Measurements from ENCODE around the gene VAV2. TPM values are rescaled to one million over a fixed set of nuclear protein-coding genes. Genes with fewer than 3 reads are reported as not detected.

Gene VAV2
- total RNA-seq, 1 donor from 2014 or later, result 34.6 TPM

DNA sequence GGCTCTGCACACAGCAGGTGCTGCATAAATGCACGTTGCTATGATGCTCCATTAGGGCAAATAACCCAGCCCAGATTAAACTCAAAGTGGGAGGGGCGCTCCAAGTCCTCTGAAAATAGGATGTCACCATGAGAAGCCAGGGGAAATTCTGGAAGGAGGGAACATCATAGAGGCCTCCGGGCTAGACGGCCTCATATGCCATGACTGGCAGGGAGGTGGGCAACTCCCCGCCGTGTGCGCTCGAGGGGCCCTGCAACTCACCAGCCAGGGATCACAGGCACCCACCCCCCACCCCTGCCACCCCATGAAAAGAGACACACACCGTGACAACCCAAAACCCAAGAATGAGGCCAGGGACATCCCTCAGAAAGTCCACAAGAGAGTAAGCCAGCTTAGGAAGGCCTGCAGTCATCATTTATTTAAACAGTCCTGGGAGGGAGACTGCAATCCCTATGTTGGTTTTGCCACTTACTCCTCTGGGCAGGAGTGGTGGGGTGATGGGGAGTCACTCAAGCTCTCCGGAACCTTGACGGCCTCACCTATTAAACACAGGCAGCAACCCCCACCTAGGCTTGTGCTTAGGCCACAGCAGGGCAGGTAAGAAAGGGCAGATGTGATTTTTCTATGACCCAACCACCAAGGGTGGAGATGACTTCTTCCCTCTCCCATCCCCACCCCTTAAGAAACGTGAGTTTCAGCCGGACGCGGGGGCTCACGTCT is 4.0 kb downstream of the VAV2 start:
- intact Hi-C loops (cut with DNase I), result no loop called here
- TF ChIP-seq, protein P1, sequence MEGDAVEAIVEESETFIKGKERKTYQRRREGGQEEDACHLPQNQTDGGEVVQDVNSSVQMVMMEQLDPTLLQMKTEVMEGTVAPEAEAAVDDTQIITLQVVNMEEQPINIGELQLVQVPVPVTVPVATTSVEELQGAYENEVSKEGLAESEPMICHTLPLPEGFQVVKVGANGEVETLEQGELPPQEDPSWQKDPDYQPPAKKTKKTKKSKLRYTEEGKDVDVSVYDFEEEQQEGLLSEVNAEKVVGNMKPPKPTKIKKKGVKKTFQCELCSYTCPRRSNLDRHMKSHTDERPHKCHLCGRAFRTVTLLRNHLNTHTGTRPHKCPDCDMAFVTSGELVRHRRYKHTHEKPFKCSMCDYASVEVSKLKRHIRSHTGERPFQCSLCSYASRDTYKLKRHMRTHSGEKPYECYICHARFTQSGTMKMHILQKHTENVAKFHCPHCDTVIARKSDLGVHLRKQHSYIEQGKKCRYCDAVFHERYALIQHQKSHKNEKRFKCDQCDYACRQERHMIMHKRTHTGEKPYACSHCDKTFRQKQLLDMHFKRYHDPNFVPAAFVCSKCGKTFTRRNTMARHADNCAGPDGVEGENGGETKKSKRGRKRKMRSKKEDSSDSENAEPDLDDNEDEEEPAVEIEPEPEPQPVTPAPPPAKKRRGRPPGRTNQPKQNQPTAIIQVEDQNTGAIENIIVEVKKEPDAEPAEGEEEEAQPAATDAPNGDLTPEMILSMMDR (IDR thresholded peaks at IDR 0.05), result no peak
- no peak for DNase-seq

DNA sequence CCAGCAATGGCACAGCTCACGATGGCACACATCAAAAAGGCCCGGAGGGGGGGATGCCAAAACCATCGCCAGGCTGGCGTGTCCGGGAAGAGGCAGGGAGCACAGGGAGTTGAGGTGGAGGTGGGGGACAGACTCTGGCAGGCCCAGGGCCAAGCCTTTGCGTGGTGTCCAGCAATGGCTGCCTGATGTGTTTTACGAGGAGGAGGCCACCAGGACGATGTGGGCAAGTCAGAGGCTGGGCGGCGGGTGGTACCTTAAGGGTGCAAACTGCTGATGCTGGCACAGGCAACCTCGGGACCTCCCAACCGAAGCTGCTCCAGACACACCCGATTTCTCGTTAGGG is 4.7 kb downstream of the VAV2 start:
- no peaks in the 10 kb centered on the region for H3K9me3 ChIP-seq
- TF ChIP-seq, protein P1 (IDR thresholded peaks at IDR 0.05), result no peak
- peaks cover 13% of the 10 kb centered on the region for H3K4me1 ChIP-seq
- ATAC-seq (no peak), DNase-seq (peak; percentile 46)
- no peaks in the 10 kb centered on the region for H3K27me3 ChIP-seq
- no peak overlapping the region for H3K4me3 ChIP-seq
- H3K27ac ChIP-seq, result no peak overlapping the region
- H3K36me3 ChIP-seq, result no peaks in the 10 kb centered on the region
- intact Hi-C loops (cut with DNase I), result no loop called here

More for the DNA sequence above, 4.0 kb downstream of the VAV2 start:
- Histone ChIP-seq H3K4me1 (peaks cover 14% of the 10 kb centered on the region), H3K27ac (no peak overlapping the region), H3K36me3 (no peaks in the 10 kb centered on the region), H3K27me3 (no peaks in the 10 kb centered on the region), H3K4me3 (no peak overlapping the region), H3K9me3 (no peaks in the 10 kb centered on the region)
- no peak for ATAC-seq

DNA sequence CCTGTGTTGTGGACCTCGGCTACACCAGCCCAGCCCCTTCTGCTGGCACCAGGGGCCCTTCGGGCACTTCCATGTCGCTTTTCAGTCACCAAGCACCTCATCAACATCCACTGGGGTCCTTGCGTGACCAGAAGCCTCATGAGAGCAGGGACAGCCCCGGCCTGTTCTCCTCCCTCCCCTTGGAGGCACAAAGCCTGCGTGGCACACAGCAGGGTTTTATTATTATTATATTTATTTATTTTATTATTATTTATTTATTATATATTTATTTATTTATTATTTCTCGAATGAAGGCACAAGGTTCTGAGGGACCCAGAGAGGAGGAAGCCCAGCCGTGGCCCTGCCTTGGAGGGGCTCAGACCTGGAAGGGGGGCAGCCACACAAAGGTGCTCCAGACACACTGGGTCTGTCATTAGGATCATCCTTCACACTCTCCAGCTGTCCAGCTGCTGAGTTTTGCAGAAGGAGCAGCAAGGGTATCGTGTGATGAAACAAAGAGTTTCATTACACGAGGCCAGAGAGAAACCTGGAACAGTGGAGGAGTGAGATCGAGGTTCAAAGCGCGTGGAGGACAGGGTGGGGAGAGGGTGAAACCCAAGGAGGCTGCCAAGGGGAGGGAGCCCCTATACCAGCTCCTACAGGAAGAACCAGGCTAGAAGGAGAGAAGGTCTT is 5.2 kb downstream of the VAV2 start:
- ATAC-seq, result no peak
- H3K4me3 ChIP-seq, result no peak overlapping the region
- intact Hi-C loops (cut with DNase I), result no loop called here
- peaks cover 13% of the 10 kb centered on the region for H3K4me1 ChIP-seq
- no peak overlapping the region for H3K27ac ChIP-seq
- TF ChIP-seq, protein P1 (IDR thresholded peaks at IDR 0.05), result no peak
- no peaks in the 10 kb centered on the region for H3K9me3 ChIP-seq
- DNase-seq, result peak; percentile 23
- H3K36me3 ChIP-seq, result no peaks in the 10 kb centered on the region
- no peaks in the 10 kb centered on the region for H3K27me3 ChIP-seq

DNA sequence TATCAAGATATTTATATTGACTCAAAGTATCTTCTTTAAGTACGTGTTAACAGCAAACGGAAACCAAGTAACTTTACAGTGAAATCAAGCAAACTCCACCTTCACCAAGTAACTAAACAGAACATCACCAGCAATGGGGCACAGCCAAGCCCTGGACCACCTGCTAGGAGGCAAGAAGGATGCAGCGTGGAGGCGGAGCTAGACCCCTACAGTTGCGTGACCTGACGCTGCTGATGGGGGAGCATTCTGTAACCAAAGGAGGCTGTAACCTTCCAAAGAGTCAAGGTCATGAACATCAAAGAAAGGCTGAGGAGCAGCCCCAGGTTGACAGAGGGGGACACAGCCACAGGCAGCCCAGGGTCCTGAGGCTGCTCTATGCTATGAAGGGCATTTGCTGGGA is 6.1 kb downstream of the VAV2 start:
- DNase-seq, result peak; percentile 38
- H3K27me3 ChIP-seq, result no peaks in the 10 kb centered on the region
- peaks cover 11% of the 10 kb centered on the region for H3K4me1 ChIP-seq
- H3K27ac ChIP-seq, result no peak overlapping the region
- H3K36me3 ChIP-seq, result no peaks in the 10 kb centered on the region
- intact Hi-C loops (cut with DNase I), result no loop called here
- no peak overlapping the region for H3K4me3 ChIP-seq
- no peaks in the 10 kb centered on the region for H3K9me3 ChIP-seq
- ATAC-seq, result no peak
- TF ChIP-seq, protein P1 (IDR thresholded peaks at IDR 0.05), result no peak

DNA sequence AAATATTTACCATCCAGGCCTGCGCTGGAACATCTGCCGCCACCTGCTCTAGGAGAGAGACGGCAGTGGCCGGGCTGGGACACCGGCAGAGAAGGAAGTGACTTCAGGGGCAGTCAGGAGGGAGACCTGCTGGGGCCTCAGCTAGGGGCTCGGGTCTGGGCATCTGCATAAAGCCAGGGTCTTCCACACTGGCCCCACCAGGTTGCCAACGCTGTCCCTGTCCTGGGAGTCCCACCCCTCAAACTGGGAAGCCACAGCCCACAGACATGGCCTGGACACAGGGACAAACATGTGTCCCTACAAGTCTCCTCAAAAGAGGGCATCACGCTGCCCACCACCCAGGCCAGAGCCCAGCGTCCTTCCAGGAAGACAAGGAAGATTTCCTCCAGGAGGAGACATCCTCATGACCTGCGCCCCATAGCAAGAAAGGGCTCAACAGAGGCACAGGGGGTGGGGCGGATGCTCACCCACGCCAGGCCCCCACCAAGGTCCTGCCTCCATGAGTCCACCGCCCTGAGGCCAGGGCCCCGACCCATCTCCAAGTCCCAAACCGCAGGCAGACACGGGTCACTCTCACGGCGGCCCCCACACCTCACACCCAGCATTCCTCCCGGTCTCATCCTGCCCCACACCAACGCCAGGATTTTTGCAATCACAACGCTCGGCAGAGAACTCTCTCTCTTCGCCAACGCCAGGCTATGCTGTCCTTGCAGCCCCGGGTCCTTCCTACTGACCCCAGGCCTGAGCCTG is 9.0 kb downstream of the VAV2 start:
- Histone ChIP-seq H3K36me3 (no peaks in the 10 kb centered on the region), H3K4me1 (peaks cover 24% of the 10 kb centered on the region), H3K4me3 (no peak overlapping the region), H3K9me3 (no peaks in the 10 kb centered on the region), H3K27me3 (no peaks in the 10 kb centered on the region), H3K27ac (no peak overlapping the region)
- intact Hi-C loops (cut with DNase I), result no loop called here
- ATAC-seq, result no peak
- TF ChIP-seq, protein P1 (IDR thresholded peaks at IDR 0.05), result no peak
- DNase-seq, result peak; percentile 58
